ENCODE results near the gene LDLRAD3. TPM values are rescaled to one million over a fixed set of nuclear protein-coding genes. Genes with fewer than 3 reads are reported as not detected.

LDLRAD3 gene
- polyA plus RNA-seq, 3 donors from 2014 or later = 0.84 TPM; not detected in 2

- Mint-ChIP-seq H3K4me1 (no peaks in the 10 kb centered on the region), H3K9me3 (no peaks in the 10 kb centered on the region), H3K36me3 (no peaks in the 10 kb centered on the region), H3K4me3 (no peak overlapping the region), H3K27ac (no peak overlapping the region), H3K27me3 (ENCODE audit: low read depth in 3 of 3) (peaks cover 0 to 7% (median 1%) of the 10 kb centered on the region in 3 donors)
- no peak for DNase-seq
Measured at GRCh38 chr11:36234825-36235224, 291.0 kb downstream of the LDLRAD3 start.

- peaks cover 0 to 7% (median 1%) of the 10 kb centered on the region in 3 donors for H3K27me3 Mint-ChIP-seq (ENCODE audit: low read depth in 3 of 3)
- no peak overlapping the region for H3K27ac Mint-ChIP-seq
- H3K36me3 Mint-ChIP-seq = no peaks in the 10 kb centered on the region
- H3K4me3 Mint-ChIP-seq = no peak overlapping the region
- H3K4me1 Mint-ChIP-seq = no peaks in the 10 kb centered on the region
- no peak for DNase-seq
- no peaks in the 10 kb centered on the region for H3K9me3 Mint-ChIP-seq
Measured at GRCh38 chr11:36235750-36236149, 291.9 kb downstream of the LDLRAD3 start.

- Mint-ChIP-seq H3K9me3 (no peaks in the 10 kb centered on the region), H3K27ac (no peak overlapping the region), H3K4me1 (no peaks in the 10 kb centered on the region), H3K4me3 (no peak overlapping the region), H3K36me3 (no peaks in the 10 kb centered on the region), H3K27me3 (ENCODE audit: low read depth in 3 of 3) (peaks cover 0 to 8% (median 1%) of the 10 kb centered on the region in 3 donors)
- no peak for DNase-seq
Measured at GRCh38 chr11:36237391-36237790, 293.5 kb downstream of the LDLRAD3 start.

GRCh38 chr11:36238036-36238631 lies 294.3 kb downstream of the LDLRAD3 start:
- Mint-ChIP-seq H3K27me3 (ENCODE audit: low read depth in 3 of 3) (peaks cover 0 to 8% (median 1%) of the 10 kb centered on the region in 3 donors), H3K27ac (no peak overlapping the region), H3K4me3 (no peak overlapping the region)

GRCh38 chr11:36238881-36239280 lies 295.0 kb downstream of the LDLRAD3 start:
- Mint-ChIP-seq H3K27ac (no peak overlapping the region), H3K36me3 (no peaks in the 10 kb centered on the region), H3K4me1 (no peaks in the 10 kb centered on the region), H3K9me3 (no peaks in the 10 kb centered on the region), H3K4me3 (no peak overlapping the region), H3K27me3 (ENCODE audit: low read depth in 3 of 3) (peaks cover 0 to 8% (median 1%) of the 10 kb centered on the region in 3 donors)
- DNase-seq = no peak

More at GRCh38 chr11:36238036-36238631, 294.3 kb downstream of the LDLRAD3 start:
- Mint-ChIP-seq H3K4me1 (no peaks in the 10 kb centered on the region), H3K9me3 (no peaks in the 10 kb centered on the region), H3K36me3 (no peaks in the 10 kb centered on the region)
- DNase-seq = no peak

- Mint-ChIP-seq H3K27ac (no peak overlapping the region), H3K4me3 (no peak overlapping the region), H3K9me3 (no peaks in the 10 kb centered on the region), H3K4me1 (no peaks in the 10 kb centered on the region), H3K27me3 (ENCODE audit: low read depth in 3 of 3) (peaks cover 0 to 11% (median 1%) of the 10 kb centered on the region in 3 donors), H3K36me3 (no peaks in the 10 kb centered on the region)
- DNase-seq = no peak
Measured at GRCh38 chr11:36239636-36240035, 295.8 kb downstream of the LDLRAD3 start.

GRCh38 chr11:36240173-36240572 lies 296.3 kb downstream of the LDLRAD3 start:
- Mint-ChIP-seq H3K27ac (no peak overlapping the region), H3K27me3 (ENCODE audit: low read depth in 3 of 3) (peaks cover 0 to 11% (median 1%) of the 10 kb centered on the region in 3 donors), H3K36me3 (no peaks in the 10 kb centered on the region), H3K9me3 (no peaks in the 10 kb centered on the region), H3K4me3 (no peak overlapping the region), H3K4me1 (no peaks in the 10 kb centered on the region)
- DNase-seq = no peak

GRCh38 chr11:36240801-36241200 lies 296.9 kb downstream of the LDLRAD3 start:
- H3K36me3 Mint-ChIP-seq = no peaks in the 10 kb centered on the region
- H3K4me3 Mint-ChIP-seq = no peak overlapping the region
- no peak for DNase-seq
- no peak overlapping the region for H3K27ac Mint-ChIP-seq
- peaks cover 1 to 16% (median 4%) of the 10 kb centered on the region in 3 donors for H3K27me3 Mint-ChIP-seq (ENCODE audit: low read depth in 3 of 3)
- H3K9me3 Mint-ChIP-seq = no peaks in the 10 kb centered on the region
- no peaks in the 10 kb centered on the region for H3K4me1 Mint-ChIP-seq

GRCh38 chr11:36241497-36241896 lies 297.6 kb downstream of the LDLRAD3 start:
- no peaks in the 10 kb centered on the region for H3K9me3 Mint-ChIP-seq
- H3K4me1 Mint-ChIP-seq = no peaks in the 10 kb centered on the region
- H3K36me3 Mint-ChIP-seq = no peaks in the 10 kb centered on the region
- peaks cover 1 to 20% (median 4%) of the 10 kb centered on the region in 3 donors for H3K27me3 Mint-ChIP-seq (ENCODE audit: low read depth in 3 of 3)
- H3K4me3 Mint-ChIP-seq = no peak overlapping the region
- DNase-seq = no peak
- no peak overlapping the region for H3K27ac Mint-ChIP-seq

GRCh38 chr11:36243641-36244040 lies 299.8 kb downstream of the LDLRAD3 start:
- H3K27me3 Mint-ChIP-seq (ENCODE audit: low read depth in 3 of 3) = peaks cover 1 to 23% (median 3%) of the 10 kb centered on the region in 3 donors
- no peaks in the 10 kb centered on the region for H3K4me1 Mint-ChIP-seq
- no peak overlapping the region for H3K27ac Mint-ChIP-seq
- H3K9me3 Mint-ChIP-seq = no peaks in the 10 kb centered on the region
- H3K36me3 Mint-ChIP-seq = no peaks in the 10 kb centered on the region
- no peak overlapping the region for H3K4me3 Mint-ChIP-seq
- no peak for DNase-seq

GRCh38 chr11:36247493-36247892 lies 303.6 kb downstream of the LDLRAD3 start:
- no peak overlapping the region for H3K27ac Mint-ChIP-seq
- H3K4me1 Mint-ChIP-seq = no peaks in the 10 kb centered on the region
- no peak overlapping the region for H3K4me3 Mint-ChIP-seq

GRCh38 chr11:36248436-36248835 lies 304.6 kb downstream of the LDLRAD3 start:
- no peak overlapping the region for H3K4me3 Mint-ChIP-seq
- no peaks in the 10 kb centered on the region for H3K4me1 Mint-ChIP-seq
- no peak overlapping the region for H3K27ac Mint-ChIP-seq
- no peak for DNase-seq
- H3K27me3 Mint-ChIP-seq (ENCODE audit: low read depth in 3 of 3) = peaks cover 1 to 36% (median 3%) of the 10 kb centered on the region in 3 donors
- peaks cover 0 to 5% (median 0%) of the 10 kb centered on the region in 6 donors for H3K9me3 Mint-ChIP-seq
- H3K36me3 Mint-ChIP-seq = no peaks in the 10 kb centered on the region

More at GRCh38 chr11:36247493-36247892, 303.6 kb downstream of the LDLRAD3 start:
- H3K36me3 Mint-ChIP-seq = no peaks in the 10 kb centered on the region
- peaks cover 0 to 5% (median 0%) of the 10 kb centered on the region in 6 donors for H3K9me3 Mint-ChIP-seq
- DNase-seq = no peak
- peaks cover 1 to 36% (median 3%) of the 10 kb centered on the region in 3 donors for H3K27me3 Mint-ChIP-seq (ENCODE audit: low read depth in 3 of 3)

- no peaks in the 10 kb centered on the region for H3K4me1 Mint-ChIP-seq
- no peak overlapping the region for H3K27ac Mint-ChIP-seq
- H3K9me3 Mint-ChIP-seq = peaks cover 0 to 5% (median 0%) of the 10 kb centered on the region in 6 donors
- H3K27me3 Mint-ChIP-seq (ENCODE audit: low read depth in 3 of 3) = peaks cover 1 to 35% (median 3%) of the 10 kb centered on the region in 3 donors
- H3K36me3 Mint-ChIP-seq = no peaks in the 10 kb centered on the region
- no peak overlapping the region for H3K4me3 Mint-ChIP-seq
- DNase-seq = no peak
Measured at GRCh38 chr11:36249246-36249645, 305.4 kb downstream of the LDLRAD3 start.

GRCh38 chr11:36251823-36252222 lies 308.0 kb downstream of the LDLRAD3 start:
- Mint-ChIP-seq H3K27me3 (ENCODE audit: low read depth in 3 of 3) (peaks cover 0 to 21% (median 0%) of the 10 kb centered on the region in 3 donors), H3K27ac (no peak overlapping the region)
- DNase-seq = no peak

GRCh38 chr11:36253238-36253637 lies 309.4 kb downstream of the LDLRAD3 start:
- Mint-ChIP-seq H3K9me3 (peaks cover 0 to 5% (median 0%) of the 10 kb centered on the region in 6 donors), H3K36me3 (no peaks in the 10 kb centered on the region), H3K27me3 (ENCODE audit: low read depth in 3 of 3) (peaks cover 0 to 23% (median 0%) of the 10 kb centered on the region in 3 donors), H3K4me1 (no peaks in the 10 kb centered on the region), H3K4me3 (no peak overlapping the region), H3K27ac (no peak overlapping the region)
- no peak for DNase-seq

More at GRCh38 chr11:36251823-36252222, 308.0 kb downstream of the LDLRAD3 start:
- no peaks in the 10 kb centered on the region for H3K36me3 Mint-ChIP-seq
- H3K9me3 Mint-ChIP-seq = peaks cover 0 to 5% (median 0%) of the 10 kb centered on the region in 6 donors
- no peak overlapping the region for H3K4me3 Mint-ChIP-seq
- H3K4me1 Mint-ChIP-seq = no peaks in the 10 kb centered on the region

All from immature natural killer cell (primary cell).